K562 (cell line): ENCODE measurements around the gene PPP3CB. TPM values are rescaled to one million over a fixed set of nuclear protein-coding genes. Genes with fewer than 3 reads are reported as not detected.

Experiments
- BCL6 ChIP-seq: fragments of 250-450 bp; sonication (Bioruptor Pico); IDR thresholded peaks from 2 replicates; pipeline ENCODE4 v1.4.0; 2020
- BRF1 ChIP-seq: IDR thresholded peaks from 3 replicates; pipeline ENCODE4 v1.6.1; 2011; ENCODE audit warnings: borderline replicate concordance, mild to moderate bottlenecking; ENCODE audit not compliant: insufficient read length; ENCODE audit errors: extremely low read depth
- CBX2 ChIP-seq: fragments of 200-600 bp; sonication (generic); IDR thresholded peaks from one replicate; pipeline ENCODE4 v1.6.1; 2012; ENCODE audit warnings: mild to moderate bottlenecking, low read length, inconsistent platforms; ENCODE audit not compliant: insufficient read depth, poor library complexity, severe bottlenecking
- CREB3L1 ChIP-seq: fragments of 450-650 bp; IDR thresholded peaks from 2 replicates; pipeline ENCODE4 v1.6.1; 2014; ENCODE audit warnings: low read depth, mild to moderate bottlenecking, moderate library complexity, borderline replicate concordance
- DPF2 ChIP-seq: fragments of 450-650 bp; IDR thresholded peaks from 2 replicates; pipeline ENCODE4 v1.6.1; 2016
- FOXO4 ChIP-seq: fragments of 450-650 bp; formaldehyde crosslinking; IDR thresholded peaks from 2 replicates; pipeline ENCODE4 v1.4.0; 2020; ENCODE audit warnings: mild to moderate bottlenecking, moderate library complexity
- GATAD2A ChIP-seq: fragments of 450-650 bp; IDR thresholded peaks from 2 replicates; pipeline ENCODE4 v1.6.1; 2017
- ID3 ChIP-seq, 2 experiments: fragments of 250-450 bp in 1 of 2; fragments of 450-650 bp in 1 of 2; sonication (Bioruptor Pico) in 1 of 2; IDR thresholded peaks; 2 replicates each; pipeline versions ENCODE4 v1.6.1 to v1.8.0; 2016 to 2021; ENCODE audit warnings: mild to moderate bottlenecking in 2 of 2, moderate library complexity in 2 of 2, missing compliant biosample characterization in 1 of 2, missing genetic modification characterization in 1 of 2
- TAF15 ChIP-seq: fragments of 200-400 bp; formaldehyde crosslinking; IDR thresholded peaks from 2 replicates; pipeline ENCODE4 v1.6.1; 2017; ENCODE audit warnings: mild to moderate bottlenecking, low read depth, low read length, moderate library complexity
- TCF7 ChIP-seq: sonication (generic); IDR thresholded peaks from 2 replicates; pipeline ENCODE4 v1.6.1; 2016; ENCODE audit warnings: antibody characterized with exemption, borderline replicate concordance
- ZNF232 ChIP-seq: sonication (generic); formaldehyde crosslinking; IDR thresholded peaks from 2 replicates; pipeline ENCODE4 v1.8.0; 2022; ENCODE audit warnings: mild to moderate bottlenecking, missing genetic modification reagents
- ZNF785 ChIP-seq: fragments of 250-450 bp; sonication (Bioruptor Pico); IDR thresholded peaks from 2 replicates; pipeline ENCODE4 v1.4.0; 2020; ENCODE audit warnings: mild to moderate bottlenecking
- polyA plus RNA-seq, 8 experiments: library from polyadenylated mRNA; depleted of rRNA in 4 of 8; stranded (reverse) in 5 of 8; unstranded in 3 of 8; fragments of >200 nt; fragmentation: Nextera tagmentation in 2 of 8; fragmentation: Illumina TruSeq in 1 of 8; extraction: Ambion mirVana in 2 of 8; extraction: Trizol in 1 of 8; gene quantifications; 2 replicates each; pipeline versions ENCODE4 v1.2.1 to v1.2.3, GENCODE V29; 2011 to 2014; ENCODE audit warnings: inconsistent platforms in 1 of 8, missing spikeins in 1 of 8
- total RNA-seq, 7 experiments: library from RNA; depleted of rRNA in 6 of 7; stranded (reverse); fragments of >200 nt in 6 of 7; fragmentation: Illumina TruSeq in 2 of 7; extraction: Trizol in 2 of 7; gene quantifications; 2 replicates each; pipeline versions ENCODE4 v1.2.1 to v1.2.3, GENCODE V29; 2011 to 2021; ENCODE audit warnings: low replicate concordance in 1 of 7
- TF ChIP-seq, protein P1 (sequence below): fragments of 450-650 bp; IDR thresholded peaks from 2 replicates; pipeline ENCODE4 v1.6.1; 2016
- TF ChIP-seq, protein P2 (sequence below): fragments of 250-450 bp; sonication (Bioruptor Pico); IDR thresholded peaks from 2 replicates; pipeline ENCODE4 v1.4.0; 2020
- TF ChIP-seq, protein P3 (sequence below): fragments of 200-800 bp; sonication (Bioruptor generic); IDR thresholded peaks from 2 replicates; pipeline ENCODE4 v1.6.1; 2017; ENCODE audit warnings: missing genetic modification characterization, missing compliant biosample characterization

PPP3CB gene
- total and polyA plus RNA-seq, 9 of the 15 experiments (the other 6 are each of a cell fraction or from before 2014, with no cell fraction given), result 9.6 to 27.6 (median 17.8) TPM

DNA sequence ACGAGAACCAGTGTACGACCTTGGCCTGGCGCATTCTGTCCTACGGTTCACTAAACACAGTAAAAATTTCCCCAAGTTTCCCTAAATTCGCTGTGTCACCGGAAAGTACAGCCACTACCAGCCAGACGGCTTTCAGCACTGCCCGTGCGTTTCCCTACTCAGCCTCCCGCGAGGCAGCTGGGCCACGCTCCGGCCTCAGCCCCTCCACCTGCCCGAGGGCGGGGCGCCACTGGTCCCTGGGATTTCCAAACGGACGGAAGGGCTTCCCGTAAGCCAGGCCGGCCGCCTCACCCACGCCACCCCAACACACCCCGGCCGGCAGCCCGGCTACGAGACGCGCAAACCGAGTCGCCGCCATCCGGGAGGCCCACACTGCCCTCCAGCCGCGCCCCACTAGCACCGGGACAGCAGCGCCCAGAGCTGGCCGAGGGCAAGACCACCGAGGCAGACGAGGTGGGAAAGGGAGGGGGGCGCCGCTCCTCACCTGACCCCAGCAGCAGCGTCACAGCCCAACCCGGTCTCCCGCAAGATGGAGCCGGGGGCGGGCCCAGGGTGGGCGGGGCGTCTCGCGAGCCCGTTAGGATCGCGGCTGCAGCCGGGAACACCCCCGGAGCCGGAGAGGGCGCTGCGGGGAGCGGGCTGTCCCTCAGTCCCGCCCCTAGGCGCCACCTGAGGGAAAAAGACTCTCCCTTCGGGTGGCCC is 82.1 kb downstream of the PPP3CB start, which contains the start of gene ANXA7 (continued):
- TF ChIP-seq, protein P1, sequence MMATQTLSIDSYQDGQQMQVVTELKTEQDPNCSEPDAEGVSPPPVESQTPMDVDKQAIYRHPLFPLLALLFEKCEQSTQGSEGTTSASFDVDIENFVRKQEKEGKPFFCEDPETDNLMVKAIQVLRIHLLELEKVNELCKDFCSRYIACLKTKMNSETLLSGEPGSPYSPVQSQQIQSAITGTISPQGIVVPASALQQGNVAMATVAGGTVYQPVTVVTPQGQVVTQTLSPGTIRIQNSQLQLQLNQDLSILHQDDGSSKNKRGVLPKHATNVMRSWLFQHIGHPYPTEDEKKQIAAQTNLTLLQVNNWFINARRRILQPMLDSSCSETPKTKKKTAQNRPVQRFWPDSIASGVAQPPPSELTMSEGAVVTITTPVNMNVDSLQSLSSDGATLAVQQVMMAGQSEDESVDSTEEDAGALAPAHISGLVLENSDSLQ, result peak; percentile 80
- TF ChIP-seq DPF2, result peak; percentile 76
- no peak for TF ChIP-seq FOXO4 (CRISPR knock-in tag)
- TF ChIP-seq ID3 (CRISPR knock-in tag; IDR thresholded peaks at IDR 0.05), result no peak
- peak; percentile 66 for TF ChIP-seq ID3 (tag; IDR thresholded peaks at IDR 0.05)
- no peak for TF ChIP-seq BRF1
- TF ChIP-seq CBX2, result no peak
- no peak for TF ChIP-seq ZNF232 (CRISPR knock-in tag)
- no peak for TF ChIP-seq BCL6 (CRISPR knock-in tag)
- TF ChIP-seq ZNF785 (CRISPR knock-in tag), result no peak
- no peak for TF ChIP-seq TAF15
- TF ChIP-seq CREB3L1, result peak; percentile 56; the same call in 1 of the 2 replicates
- TF ChIP-seq, protein P2, sequence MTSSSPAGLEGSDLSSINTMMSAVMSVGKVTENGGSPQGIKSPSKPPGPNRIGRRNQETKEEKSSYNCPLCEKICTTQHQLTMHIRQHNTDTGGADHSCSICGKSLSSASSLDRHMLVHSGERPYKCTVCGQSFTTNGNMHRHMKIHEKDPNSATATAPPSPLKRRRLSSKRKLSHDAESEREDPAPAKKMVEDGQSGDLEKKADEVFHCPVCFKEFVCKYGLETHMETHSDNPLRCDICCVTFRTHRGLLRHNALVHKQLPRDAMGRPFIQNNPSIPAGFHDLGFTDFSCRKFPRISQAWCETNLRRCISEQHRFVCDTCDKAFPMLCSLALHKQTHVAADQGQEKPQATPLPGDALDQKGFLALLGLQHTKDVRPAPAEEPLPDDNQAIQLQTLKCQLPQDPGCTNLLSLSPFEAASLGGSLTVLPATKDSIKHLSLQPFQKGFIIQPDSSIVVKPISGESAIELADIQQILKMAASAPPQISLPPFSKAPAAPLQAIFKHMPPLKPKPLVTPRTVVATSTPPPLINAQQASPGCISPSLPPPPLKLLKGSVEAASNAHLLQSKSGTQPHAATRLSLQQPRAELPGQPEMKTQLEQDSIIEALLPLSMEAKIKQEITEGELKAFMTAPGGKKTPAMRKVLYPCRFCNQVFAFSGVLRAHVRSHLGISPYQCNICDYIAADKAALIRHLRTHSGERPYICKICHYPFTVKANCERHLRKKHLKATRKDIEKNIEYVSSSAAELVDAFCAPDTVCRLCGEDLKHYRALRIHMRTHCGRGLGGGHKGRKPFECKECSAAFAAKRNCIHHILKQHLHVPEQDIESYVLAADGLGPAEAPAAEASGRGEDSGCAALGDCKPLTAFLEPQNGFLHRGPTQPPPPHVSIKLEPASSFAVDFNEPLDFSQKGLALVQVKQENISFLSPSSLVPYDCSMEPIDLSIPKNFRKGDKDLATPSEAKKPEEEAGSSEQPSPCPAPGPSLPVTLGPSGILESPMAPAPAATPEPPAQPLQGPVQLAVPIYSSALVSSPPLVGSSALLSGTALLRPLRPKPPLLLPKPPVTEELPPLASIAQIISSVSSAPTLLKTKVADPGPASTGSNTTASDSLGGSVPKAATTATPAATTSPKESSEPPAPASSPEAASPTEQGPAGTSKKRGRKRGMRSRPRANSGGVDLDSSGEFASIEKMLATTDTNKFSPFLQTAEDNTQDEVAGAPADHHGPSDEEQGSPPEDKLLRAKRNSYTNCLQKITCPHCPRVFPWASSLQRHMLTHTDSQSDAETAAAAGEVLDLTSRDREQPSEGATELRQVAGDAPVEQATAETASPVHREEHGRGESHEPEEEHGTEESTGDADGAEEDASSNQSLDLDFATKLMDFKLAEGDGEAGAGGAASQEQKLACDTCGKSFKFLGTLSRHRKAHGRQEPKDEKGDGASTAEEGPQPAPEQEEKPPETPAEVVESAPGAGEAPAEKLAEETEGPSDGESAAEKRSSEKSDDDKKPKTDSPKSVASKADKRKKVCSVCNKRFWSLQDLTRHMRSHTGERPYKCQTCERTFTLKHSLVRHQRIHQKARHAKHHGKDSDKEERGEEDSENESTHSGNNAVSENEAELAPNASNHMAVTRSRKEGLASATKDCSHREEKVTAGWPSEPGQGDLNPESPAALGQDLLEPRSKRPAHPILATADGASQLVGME, result no peak
- peak; percentile 78; the same call in 1 of the 2 replicates for TF ChIP-seq GATAD2A
- TF ChIP-seq TCF7, result 0 out of 2 replicates have a peak, but pooled peaks have one; percentile 59
- TF ChIP-seq, protein P3, sequence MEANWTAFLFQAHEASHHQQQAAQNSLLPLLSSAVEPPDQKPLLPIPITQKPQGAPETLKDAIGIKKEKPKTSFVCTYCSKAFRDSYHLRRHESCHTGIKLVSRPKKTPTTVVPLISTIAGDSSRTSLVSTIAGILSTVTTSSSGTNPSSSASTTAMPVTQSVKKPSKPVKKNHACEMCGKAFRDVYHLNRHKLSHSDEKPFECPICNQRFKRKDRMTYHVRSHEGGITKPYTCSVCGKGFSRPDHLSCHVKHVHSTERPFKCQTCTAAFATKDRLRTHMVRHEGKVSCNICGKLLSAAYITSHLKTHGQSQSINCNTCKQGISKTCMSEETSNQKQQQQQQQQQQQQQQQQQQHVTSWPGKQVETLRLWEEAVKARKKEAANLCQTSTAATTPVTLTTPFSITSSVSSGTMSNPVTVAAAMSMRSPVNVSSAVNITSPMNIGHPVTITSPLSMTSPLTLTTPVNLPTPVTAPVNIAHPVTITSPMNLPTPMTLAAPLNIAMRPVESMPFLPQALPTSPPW (CRISPR knock-in tag), result peak; percentile 69
